ENCODE results near the gene ASPA.
"Not testable (repeated sequence)": the region's sequence is repeated elsewhere in the genome, so short reads cannot be mapped to it uniquely, and the experiment has no call there.

Gene ASPA

DNA sequence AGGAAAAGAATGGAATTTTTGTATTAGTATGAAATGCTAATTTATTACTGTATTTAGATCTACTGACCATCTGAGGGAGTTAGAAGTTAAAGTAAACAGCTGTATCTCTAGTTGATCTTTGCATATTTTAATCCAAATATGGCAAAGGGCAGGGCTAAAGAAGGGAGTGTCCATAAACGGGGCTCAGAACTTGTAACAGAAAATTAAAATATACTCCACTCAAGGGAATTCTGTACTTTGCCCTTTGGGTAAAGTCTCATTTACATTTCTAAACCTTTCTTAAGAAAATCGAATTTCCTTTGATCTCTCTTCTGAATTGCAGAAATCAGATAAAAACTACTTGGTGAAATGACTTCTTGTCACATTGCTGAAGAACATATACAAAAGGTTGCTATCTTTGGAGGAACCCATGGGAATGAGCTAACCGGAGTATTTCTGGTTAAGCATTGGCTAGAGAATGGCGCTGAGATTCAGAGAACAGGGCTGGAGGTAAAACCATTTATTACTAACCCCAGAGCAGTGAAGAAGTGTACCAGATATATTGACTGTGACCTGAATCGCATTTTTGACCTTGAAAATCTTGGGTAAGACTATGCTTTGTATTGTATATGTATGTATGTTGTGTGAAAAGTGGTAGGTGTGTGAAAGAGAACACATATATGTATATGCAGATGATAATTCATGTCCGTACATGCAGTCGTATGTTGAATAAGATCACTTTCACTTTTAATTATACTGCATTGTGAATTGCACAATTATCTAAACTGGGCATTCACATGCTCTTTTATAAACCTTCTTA lies at the start of gene ASPA:
TSS of gene ASPA (plus strand) at position 186 of the 799 bp plus-strand sequence. CDS start at position 349, 163 bp downstream.
- no peak for DNase-seq

DNA sequence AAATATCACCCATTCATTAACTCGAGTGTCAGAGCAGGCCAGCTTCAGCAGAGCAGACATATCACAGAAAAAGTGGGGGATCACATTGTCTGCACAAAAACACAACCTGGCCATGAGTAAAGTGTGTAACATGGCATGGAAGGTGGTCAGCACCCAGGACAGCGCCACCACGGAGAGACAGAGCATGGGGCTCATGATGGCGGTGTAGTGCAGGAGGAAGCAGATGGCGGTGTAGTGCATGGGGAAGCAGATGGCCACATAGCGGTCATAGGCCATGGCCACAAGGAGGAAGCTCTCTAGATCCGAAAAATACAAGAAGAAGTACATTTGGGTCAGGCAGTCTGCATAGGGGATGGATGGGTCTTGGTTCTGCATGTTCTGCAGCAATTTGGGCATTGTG lies 42.6 kb upstream of the ASPA start:
- not testable (repeated sequence) for DNase-seq

GRCh38 chr17:3433741-3434140 lies 42.1 kb upstream of the ASPA start, which contains the start of gene OR1E2:
TSS of gene OR1E2 (minus strand) at chr17:3433841. CDS start at chr17:3433841, 0 bp downstream.
- no peak for DNase-seq

DNA sequence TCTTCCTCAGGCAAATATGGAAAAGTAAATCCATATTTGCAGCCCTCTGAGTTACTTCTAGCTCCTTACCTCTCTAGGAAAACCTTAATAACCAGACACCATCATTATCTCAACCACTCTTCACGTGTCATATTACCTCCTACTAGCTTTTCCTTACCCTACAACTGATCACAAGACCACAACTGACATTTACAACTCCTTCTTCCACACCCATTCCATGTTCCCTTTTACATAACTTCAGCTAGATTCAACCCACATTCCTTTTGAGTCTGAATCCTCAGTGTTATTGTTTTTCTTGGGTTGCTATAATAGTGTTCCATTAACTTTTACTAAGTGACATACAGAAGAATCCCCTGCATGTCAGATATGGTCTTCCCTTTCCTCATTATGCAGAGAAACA lies 37.4 kb upstream of the ASPA start:
- DNase-seq: no peak

DNA sequence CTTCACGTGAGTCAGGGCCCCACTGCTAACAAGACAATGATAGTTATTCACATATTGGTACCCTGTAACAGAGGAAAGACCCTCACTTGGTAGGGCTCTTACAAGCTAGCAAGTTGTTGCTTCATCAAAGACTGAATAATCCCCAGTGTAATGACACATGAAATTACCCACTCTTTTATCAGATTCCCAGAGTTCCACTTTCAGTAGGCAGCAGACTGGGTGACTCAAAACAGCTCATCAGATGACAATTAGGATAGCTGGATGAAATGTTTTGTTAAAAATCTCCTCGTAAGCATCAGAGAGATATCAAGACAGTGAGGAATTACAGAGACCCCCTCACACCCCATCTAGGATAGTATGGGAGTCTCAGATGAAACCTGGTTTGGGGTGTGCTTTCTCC lies 35.3 kb upstream of the ASPA start:
- no peak for DNase-seq

DNA sequence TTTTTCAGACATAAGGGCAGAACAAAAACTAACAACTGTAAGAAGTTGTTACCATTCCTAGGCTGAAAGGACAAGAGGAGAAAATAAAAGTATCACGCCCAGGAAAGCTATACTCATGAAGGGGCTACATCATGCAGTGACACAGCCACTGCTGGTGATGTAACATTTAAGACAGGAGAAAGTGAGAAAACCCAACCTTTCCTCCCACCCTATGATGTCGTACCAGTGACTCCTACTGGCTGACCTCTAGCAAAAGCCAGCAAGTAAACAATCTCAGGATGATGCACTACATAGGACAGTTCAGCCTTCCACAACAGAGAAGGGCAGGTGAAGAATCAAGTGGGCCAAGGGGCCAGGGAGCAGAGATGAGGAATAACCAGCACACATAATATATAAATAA lies 28.2 kb upstream of the ASPA start:
- no peak for DNase-seq

GRCh38 chr17:3448059-3448665 lies 27.6 kb upstream of the ASPA start:
- no peak for DNase-seq

GRCh38 chr17:3466355-3466754 lies 9.4 kb upstream of the ASPA start:
- not testable (repeated sequence) for DNase-seq

- DNase-seq: no peak
These were observed 6.3 kb upstream of the ASPA start for GRCh38 chr17:3469529-3469928.

DNA sequence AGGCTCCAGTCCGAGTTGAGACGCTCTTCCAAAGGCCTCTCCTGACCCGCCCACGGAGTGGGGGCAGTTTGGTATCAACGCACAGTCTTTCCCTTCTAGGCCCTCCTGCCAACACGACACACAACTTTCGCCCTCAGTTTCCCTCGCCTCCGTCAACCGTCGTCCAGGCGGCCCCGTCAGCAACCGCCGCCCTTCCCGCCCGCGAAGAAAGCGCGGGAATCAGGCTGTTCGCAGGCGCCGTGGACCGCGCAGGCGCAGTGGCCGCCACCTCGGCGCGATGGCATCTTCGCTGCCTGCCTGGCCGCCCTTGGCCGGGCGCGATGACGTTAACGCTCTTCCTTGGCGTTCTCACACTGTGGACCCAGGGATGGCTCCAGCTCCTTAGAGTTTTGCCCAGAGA lies 4.2 kb upstream of the ASPA start, which contains the start of gene SPATA22:
TSS of gene SPATA22 (minus strand) at position 221 of the 400 bp plus-strand sequence. CDS start 2,494 bp downstream, outside the sequence.
- DNase-seq: no peak

GRCh38 chr17:3472137-3472536 lies 3.7 kb upstream of the ASPA start:
- DNase-seq: no peak

DNA sequence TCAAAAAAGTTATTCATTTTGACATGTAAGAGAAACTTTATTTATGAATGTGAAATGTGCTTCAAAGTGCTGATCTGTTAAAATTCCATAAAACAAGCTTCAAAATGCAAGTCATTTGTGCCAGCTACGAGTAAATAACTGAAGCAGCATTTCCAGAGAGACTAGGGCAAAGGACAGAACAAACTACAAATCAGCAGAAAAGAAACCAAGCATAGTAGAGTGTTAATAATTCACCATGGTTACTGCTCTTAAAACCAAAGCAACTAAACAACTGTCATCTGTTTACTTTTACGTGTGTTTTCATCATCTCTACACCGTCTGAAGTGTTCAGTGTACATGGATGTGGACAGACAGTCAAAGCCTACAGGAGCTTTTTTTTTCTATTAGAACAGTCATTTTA lies 1.6 kb upstream of the ASPA start:
- DNase-seq: no peak

DNA sequence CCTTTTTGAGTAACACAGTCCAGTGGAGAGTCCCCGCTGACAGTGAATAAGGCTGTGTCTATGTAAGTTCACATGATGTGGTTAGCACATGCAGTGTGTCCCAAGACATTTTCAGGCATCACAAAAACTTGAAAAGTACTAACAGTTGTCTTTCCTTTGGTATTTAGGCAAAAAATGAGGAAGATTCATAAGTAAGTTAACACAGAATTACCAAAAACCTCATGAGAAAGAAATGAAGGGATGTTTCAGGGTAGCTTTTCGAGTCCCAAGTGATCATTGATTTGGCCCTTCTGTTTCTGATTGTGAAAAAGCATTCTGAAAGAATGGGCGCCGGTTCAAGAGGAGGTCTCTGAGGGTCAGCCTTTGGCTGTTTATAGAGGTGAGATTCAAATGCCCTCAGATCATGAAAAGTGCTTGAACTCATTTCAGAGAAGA lies 529 bp upstream of the ASPA start:
- no peak for DNase-seq

- DNase-seq: no peak
These were observed 4.2 kb downstream of the ASPA start for GRCh38 chr17:3479988-3480387.

GRCh38 chr17:3482852-3483251 lies 7.1 kb downstream of the ASPA start:
- DNase-seq: no peak

DNA sequence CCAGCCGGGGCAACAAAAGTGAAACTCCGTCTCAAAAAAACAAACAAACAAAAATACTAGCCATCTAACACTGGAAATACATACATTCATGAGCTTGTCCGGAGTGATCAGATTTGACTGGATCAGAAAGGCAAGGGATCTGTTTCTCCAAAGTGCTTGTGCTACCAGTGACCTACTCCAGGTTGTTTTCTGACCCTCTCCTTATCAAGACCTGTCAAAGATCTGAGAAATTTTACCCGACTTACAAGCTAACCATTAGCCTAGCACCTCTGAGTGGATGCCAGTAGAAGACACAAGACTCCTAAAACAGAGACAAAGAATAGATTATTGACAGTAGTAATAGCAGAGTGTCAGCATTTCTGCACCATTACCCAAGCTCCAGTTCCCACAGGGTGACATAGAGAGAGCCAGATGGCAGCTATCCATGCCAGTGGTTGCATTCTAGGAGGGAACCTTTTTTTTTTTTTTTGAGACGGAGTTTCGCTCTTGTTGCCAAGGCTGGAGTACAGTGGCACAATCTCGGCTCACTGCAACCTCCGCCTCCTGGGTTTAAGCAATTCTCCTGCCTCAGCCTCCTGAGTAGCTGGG lies 9.8 kb downstream of the ASPA start:
- DNase-seq: no peak

- no peak for DNase-seq
These were observed 21.3 kb downstream of the ASPA start for GRCh38 chr17:3497101-3497500.

GRCh38 chr17:3501344-3501743 lies 25.5 kb downstream of the ASPA start:
- DNase-seq: no peak

- DNase-seq: no peak
These were observed 26.7 kb downstream of the ASPA start for GRCh38 chr17:3502466-3502865.

DNA sequence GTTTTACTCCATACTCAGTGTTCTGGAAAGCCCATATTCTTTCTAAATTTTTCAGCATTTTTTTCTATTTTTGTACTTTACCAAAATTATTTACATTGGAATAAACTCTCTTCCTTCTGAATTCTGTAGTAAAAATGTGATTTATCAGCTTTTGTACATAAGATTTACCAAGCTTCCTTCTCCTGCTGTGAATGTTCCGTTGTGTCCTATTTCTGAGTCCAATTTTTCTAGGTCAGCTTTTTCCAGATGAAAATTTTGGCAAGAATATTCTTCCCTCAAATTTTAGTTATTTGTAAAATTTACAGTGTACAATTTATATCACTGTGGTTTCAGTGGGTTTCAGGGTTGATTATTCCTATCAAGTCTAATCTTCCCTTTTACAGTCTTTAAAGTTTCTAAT lies 27.5 kb downstream of the ASPA start:
- DNase-seq: no peak

GRCh38 chr17:3505008-3505407 lies 29.2 kb downstream of the ASPA start:
- no peak for DNase-seq

- no peak for DNase-seq
These were observed 30.3 kb downstream of the ASPA start for GRCh38 chr17:3506054-3506453.

DNA sequence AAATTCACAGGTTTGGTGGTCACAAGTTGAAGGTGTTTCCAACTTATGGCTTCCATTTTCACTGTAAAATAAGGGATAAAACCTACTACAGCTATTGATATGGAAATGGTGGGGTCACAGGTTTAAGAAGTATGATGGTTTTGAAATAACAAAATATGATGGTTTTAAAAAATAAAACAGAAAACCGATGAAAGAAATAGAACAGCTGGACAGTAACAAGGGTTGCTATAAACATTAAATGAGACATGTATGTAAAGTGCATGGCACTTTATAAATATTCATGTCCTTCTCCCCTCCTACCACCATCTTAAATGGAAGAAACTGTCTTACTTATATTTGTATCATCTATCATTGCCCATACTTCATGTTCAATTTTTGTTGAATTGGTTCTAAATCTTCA lies 31.3 kb downstream of the ASPA start:
- DNase-seq: no peak

DNA sequence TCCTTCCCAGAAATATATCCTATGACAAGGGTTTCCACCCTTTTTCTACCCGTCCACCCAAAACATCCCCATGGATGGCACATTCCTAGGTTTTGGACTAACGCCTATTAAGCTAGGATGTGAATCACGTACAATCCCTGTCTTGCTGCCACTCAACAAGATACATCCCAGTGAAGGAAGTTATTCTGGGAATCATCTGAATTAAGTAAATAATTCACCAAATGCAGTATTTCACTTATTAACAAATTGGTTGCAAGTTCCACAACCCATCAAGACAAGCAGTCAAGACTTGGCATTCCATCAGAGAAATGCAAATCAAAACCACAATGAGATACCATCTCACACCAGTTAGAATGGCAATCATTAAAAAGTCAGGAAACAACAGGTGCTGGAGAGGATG lies 32.1 kb downstream of the ASPA start:
- no peak for DNase-seq
